Activated naive CD8-positive, alpha-beta T cell (primary cell): ENCODE data around the gene RNLS.

Experiments used
- H3K27ac Mint-ChIP-seq: one replicate; pipeline ENCODE4 v1.8.0; 2021; ENCODE audit warnings: mixed read lengths
- H3K27me3 Mint-ChIP-seq: one replicate; pipeline ENCODE4 v1.8.0; 2021; ENCODE audit warnings: mixed read lengths
- H3K36me3 Mint-ChIP-seq: one replicate; pipeline ENCODE4 v1.8.0; 2021; ENCODE audit warnings: mixed read lengths
- H3K4me1 Mint-ChIP-seq: one replicate; pipeline ENCODE4 v1.8.0; 2021; ENCODE audit warnings: low read depth, mixed read lengths
- H3K4me3 Mint-ChIP-seq: one replicate; pipeline ENCODE4 v1.8.0; 2021; ENCODE audit warnings: mild to moderate bottlenecking, mixed read lengths
- H3K9me3 Mint-ChIP-seq: one replicate; pipeline ENCODE4 v1.8.0; 2021; ENCODE audit warnings: low read depth, mixed read lengths

The RNLS gene

DNA sequence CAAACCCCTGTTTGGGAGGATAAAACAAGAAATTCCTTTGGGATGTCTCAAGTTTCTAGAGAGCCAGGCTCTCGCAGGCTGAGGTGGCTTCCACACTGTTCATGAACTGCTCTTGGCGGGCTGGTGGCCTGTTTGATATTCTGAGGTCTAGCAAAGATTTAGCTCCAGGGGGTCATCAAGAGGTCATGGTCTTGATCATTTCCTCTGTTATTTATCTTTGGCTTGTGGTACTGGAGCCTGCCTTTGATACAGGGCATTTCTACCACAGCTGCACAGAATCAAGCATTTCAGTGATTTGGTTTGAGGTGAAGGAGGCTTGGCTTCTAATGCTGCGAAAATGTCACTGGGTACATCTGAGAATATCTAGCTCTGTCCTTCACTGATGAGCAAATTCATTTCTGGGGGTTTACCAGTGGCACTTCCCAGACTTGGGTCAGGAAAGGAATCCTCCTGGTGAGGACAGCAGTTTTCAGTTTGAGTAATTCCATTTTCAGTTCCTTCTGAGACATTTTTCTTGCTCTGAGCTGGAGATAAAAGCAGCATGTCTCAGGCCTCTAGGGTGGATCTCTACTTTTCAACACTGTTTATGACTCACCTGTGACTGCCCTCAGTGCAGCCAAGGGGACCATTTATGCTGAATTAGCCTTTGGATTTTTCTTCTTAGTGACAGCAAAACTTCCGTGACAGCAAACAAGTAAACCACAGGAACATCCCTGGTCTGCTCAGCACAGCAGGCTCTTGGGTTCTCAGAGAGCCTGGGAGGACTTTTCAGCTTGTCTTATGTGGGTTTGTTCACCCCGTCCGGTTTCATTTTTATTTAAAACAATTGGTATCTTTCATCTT, 312.0 kb downstream of the RNLS start:
- H3K27me3 Mint-ChIP-seq, result no peaks in the 10 kb centered on the region
- peak overlapping the region; percentile 69 for H3K4me3 Mint-ChIP-seq
- H3K27ac Mint-ChIP-seq, result peak overlapping the region; percentile 81
- no peaks in the 10 kb centered on the region for H3K36me3 Mint-ChIP-seq
- H3K9me3 Mint-ChIP-seq, result no peaks in the 10 kb centered on the region
- peaks cover 43% of the 10 kb centered on the region for H3K4me1 Mint-ChIP-seq

DNA sequence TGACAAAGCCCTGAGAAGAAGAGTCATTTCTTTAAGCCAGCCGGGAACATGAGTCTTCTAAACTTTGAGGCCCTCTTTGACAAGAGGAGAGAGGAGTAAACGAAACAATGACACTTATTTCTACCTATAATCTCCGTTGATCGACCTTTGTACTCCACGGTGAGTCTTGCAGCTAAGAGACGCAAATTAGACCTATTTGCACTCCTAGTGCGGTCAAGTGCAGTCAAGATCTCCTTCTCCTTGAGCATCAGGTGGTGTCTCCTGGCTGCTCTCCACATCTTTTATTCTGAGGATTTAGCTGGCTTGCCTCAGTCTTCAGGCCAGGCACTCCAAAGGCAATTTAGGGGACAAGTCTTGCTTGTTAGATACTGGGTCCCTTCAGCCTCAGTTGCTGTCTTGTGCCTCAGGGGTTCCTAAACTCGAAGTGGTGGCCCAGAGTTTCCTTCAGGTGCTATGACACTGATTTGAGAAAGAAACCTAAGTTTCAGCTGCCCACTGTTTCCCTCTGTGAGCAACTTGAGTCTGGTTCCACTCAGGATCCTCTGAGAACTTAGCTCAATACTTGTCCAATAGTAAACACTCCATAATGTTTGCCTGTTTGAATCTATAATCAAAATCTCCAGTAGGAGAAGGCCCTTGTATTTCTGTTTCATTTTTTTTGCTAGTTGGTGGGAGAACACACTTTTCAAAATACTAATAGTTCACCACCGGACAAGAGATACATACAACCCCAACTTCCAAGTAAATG, 312.9 kb downstream of the RNLS start:
- Mint-ChIP-seq H3K27ac (no peak overlapping the region), H3K9me3 (no peaks in the 10 kb centered on the region), H3K4me1 (peaks cover 43% of the 10 kb centered on the region), H3K27me3 (no peaks in the 10 kb centered on the region), H3K4me3 (peak overlapping the region; percentile 69), H3K36me3 (no peaks in the 10 kb centered on the region)

DNA sequence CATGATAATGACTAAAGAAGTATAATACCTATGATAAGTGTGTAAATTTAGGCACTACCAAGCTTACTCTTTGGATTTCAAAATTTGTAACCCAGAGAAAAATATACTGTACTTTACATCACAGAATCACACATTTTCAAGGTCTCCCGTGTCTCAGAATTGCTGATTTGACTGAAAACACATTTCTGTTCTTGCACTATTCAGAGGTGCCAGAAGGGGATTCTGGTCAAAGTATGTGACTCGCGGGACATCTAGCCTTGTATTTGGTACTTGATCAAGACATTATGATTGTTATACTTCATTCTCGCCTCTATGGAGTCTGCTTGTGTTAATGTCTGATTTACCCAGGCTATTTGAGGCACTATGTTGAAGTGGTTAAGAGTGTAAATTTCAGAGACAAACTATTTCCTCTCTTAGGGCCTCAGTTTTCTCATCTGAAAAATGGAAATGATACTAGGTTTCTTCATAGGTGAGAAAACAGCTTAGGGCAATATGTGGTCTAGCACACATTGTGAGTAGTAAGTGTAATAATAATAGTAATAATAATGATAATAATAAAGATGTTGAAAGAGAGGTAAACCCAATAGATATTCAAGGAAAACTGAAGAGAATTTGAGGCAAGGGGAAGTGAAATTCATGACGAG, 320.4 kb downstream of the RNLS start:
- H3K4me3 Mint-ChIP-seq, result no peak overlapping the region
- peaks cover 12% of the 10 kb centered on the region for H3K4me1 Mint-ChIP-seq
- no peak overlapping the region for H3K27ac Mint-ChIP-seq
- H3K9me3 Mint-ChIP-seq, result no peaks in the 10 kb centered on the region
- no peaks in the 10 kb centered on the region for H3K36me3 Mint-ChIP-seq
- no peaks in the 10 kb centered on the region for H3K27me3 Mint-ChIP-seq

DNA sequence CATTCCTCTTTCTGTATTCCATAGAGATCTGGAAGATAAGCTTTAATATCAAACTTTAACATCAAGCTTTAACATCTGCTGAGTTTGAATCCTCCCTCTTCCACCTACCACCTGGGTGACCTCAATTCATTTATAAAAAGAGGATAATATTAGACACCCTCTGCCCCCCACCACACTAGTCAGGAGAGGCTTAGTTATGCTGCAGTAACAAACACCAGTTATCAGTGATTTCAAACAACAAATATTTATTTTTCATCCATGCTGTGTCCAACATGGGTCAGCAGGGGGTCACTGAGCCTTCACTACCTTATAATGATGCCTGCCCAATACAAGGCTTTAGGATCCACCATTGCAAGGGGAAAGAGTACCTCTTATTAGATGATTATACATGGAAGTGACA, 322.0 kb downstream of the RNLS start:
- no peak overlapping the region for H3K4me3 Mint-ChIP-seq
- no peaks in the 10 kb centered on the region for H3K27me3 Mint-ChIP-seq
- H3K27ac Mint-ChIP-seq, result no peak overlapping the region
- H3K9me3 Mint-ChIP-seq, result no peaks in the 10 kb centered on the region
- no peaks in the 10 kb centered on the region for H3K36me3 Mint-ChIP-seq
- peaks cover 4% of the 10 kb centered on the region for H3K4me1 Mint-ChIP-seq

DNA sequence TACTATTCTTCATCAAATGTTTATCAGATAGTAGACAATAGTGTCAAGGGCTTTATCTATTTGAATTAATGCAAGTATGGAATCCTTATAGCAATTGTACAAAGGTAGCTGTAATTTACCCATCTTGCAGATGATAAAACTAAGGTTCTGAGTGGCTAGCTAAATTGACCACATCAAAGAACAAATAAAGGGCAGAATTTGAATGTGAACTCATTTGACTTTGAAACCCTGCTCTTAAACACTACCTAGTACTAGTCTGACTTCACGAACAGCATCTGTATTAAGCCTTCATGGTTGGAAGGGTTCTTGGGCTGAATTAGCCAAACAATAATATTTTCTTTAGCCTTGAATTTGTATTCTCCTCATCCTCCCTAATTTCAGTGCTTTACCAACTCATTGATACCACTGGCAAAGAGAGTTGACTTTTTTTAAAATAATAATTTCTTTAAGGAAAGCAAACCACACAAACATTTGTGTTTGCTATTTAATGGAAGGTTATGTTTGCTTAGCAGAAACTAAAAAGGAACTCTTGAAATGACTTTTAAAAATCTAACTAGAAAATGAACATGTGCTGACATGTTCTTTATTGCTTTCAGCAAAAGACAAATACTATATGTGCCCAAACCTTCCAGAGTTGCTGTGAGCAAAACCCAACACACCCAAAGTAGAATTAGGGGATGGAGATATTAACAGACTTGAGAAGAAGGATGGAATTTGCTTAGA, 322.6 kb downstream of the RNLS start:
- H3K36me3 Mint-ChIP-seq, result no peaks in the 10 kb centered on the region
- no peaks in the 10 kb centered on the region for H3K27me3 Mint-ChIP-seq
- H3K9me3 Mint-ChIP-seq, result no peaks in the 10 kb centered on the region
- no peak overlapping the region for H3K4me3 Mint-ChIP-seq
- H3K4me1 Mint-ChIP-seq, result peaks cover 4% of the 10 kb centered on the region
- H3K27ac Mint-ChIP-seq, result no peak overlapping the region

DNA sequence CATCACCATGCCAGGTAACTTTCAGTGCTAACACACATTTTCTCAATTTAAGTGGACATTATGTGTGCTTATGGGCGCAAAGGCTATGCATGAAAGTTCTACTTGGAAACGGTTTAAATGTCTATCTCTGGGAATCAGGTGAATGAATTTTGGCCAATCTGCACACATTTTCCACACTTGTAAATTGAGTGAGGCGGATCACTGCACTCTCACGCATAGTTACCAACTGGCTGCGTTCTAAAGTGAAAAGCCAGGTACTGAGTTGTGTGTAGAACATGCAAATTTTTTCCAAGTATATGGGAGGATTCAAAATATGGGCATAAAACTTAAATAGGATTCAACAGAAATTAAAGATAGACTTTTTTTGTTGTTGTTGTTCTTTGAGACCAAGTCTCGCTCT, 323.7 kb downstream of the RNLS start:
- H3K27ac Mint-ChIP-seq, result no peak overlapping the region
- H3K36me3 Mint-ChIP-seq, result no peaks in the 10 kb centered on the region
- H3K4me3 Mint-ChIP-seq, result no peak overlapping the region
- peaks cover 4% of the 10 kb centered on the region for H3K4me1 Mint-ChIP-seq
- no peaks in the 10 kb centered on the region for H3K27me3 Mint-ChIP-seq
- H3K9me3 Mint-ChIP-seq, result no peaks in the 10 kb centered on the region

DNA sequence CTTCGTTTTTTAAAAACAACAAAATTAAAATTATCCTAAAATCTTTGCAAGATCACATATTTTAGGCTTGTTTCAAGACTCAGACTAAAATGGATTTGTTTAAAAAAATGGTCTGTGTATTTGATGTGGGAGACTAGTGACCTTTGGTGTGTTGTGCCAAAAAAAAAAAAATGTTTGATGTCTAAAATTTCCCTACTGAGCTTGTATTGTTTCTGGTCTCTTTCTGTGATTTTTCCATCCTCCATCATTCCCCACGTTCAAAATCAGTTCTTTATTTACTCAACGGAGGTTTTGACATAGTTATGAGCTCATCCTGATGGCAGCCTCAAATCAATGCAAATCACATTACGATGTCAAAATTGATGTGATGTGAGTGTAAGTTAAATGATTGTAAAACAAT, 326.2 kb downstream of the RNLS start:
- H3K4me1 Mint-ChIP-seq, result peaks cover 8% of the 10 kb centered on the region
- H3K9me3 Mint-ChIP-seq, result no peaks in the 10 kb centered on the region
- no peak overlapping the region for H3K27ac Mint-ChIP-seq
- H3K36me3 Mint-ChIP-seq, result no peaks in the 10 kb centered on the region
- H3K27me3 Mint-ChIP-seq, result no peaks in the 10 kb centered on the region
- H3K4me3 Mint-ChIP-seq, result no peak overlapping the region

DNA sequence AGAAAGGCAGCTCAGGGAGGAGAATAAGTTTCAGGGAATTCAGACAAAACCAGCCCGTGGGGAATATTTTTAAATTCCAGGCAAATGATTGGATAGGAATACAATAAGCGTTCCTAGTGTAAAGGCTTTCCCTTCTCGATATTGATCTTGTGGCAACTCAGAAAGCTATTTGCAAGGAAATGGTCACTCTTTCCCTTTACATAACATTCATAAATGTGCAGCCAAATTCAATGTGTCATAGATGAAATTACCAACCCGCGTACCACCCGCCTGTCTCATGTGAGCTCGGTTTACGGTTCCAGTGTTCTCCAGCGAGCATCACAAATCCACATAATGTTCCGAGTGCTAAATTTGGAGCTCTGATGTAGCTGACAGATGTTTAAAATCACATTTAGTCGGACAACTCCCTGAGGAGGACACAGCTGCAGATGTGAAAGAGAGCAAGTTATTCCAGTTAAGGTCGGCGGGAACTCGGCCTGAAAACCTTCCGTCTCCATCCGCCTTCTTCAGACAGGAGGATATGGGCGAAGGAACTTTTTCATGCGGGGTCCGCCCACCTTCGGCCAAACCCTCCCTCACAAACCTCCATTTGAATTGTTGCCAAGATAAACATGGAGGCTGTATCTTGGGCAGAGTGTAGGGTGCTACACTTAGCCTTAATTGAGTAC, 327.0 kb downstream of the RNLS start:
- Mint-ChIP-seq H3K4me3 (no peak overlapping the region), H3K27ac (no peak overlapping the region), H3K27me3 (no peaks in the 10 kb centered on the region), H3K9me3 (no peaks in the 10 kb centered on the region), H3K4me1 (peaks cover 8% of the 10 kb centered on the region), H3K36me3 (no peaks in the 10 kb centered on the region)

DNA sequence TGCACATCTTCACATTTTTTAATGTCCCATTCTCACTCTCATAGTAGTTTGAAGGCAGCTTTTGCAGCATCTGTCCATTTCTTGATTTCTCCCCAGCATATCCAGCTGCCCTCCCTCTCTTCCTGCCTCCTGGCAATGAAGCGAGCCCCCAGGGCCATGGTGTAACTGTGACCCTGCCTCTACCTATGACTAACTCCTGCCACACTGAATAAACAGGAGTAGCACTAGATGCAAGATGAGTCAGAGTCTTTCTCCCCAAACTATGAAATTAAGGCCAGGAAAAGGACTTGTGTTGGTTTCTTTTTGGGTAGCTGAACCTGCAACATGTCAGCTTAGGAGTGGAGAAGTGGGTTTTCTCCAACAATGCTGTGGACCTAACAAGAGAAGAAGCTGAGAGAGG, 329.0 kb downstream of the RNLS start:
- Mint-ChIP-seq H3K36me3 (no peaks in the 10 kb centered on the region), H3K9me3 (no peaks in the 10 kb centered on the region), H3K4me1 (peaks cover 5% of the 10 kb centered on the region), H3K27me3 (no peaks in the 10 kb centered on the region), H3K27ac (no peak overlapping the region), H3K4me3 (no peak overlapping the region)

DNA sequence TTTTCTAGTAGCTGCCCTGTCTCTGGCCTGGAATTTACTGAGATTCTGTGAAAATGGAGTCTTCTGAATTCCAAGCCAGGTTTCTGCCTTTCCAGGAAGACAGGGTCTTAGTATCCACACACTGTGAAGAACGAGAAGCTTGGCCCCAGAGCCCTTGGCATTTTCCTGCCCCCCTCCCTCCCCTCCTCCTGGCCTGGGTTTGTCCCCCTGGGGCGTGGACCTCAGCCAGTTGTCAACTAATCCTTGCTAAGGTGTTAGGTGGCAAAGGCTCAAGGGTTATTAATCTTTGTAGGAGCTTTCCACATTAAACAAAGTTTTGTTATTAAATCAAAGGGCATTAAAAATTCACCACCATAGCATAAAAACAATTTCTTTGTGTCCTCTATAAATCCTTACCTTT, 329.5 kb downstream of the RNLS start:
- Mint-ChIP-seq H3K36me3 (no peaks in the 10 kb centered on the region), H3K4me3 (no peak overlapping the region), H3K27ac (no peak overlapping the region), H3K4me1 (peaks cover 5% of the 10 kb centered on the region), H3K9me3 (no peaks in the 10 kb centered on the region), H3K27me3 (no peaks in the 10 kb centered on the region)

DNA sequence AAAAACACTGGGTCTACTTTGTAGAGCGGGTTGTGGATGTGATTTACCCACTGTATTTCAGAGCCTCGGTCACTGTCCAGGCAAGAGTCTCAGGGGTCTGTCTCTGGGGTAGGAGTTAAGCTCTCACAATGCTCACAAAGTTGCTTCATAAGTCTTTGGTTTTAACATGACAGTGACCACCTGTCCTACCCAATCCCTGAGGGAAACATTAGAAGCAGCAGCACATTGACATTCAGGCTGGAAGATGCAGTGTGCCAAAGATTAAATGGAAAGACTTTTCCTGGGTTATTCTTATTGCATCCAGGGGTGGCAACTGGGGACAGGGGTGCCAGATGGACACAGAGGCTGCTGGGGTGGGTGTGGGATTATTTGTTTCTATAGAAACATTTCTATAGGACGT, 330.0 kb downstream of the RNLS start:
- no peaks in the 10 kb centered on the region for H3K36me3 Mint-ChIP-seq
- H3K27ac Mint-ChIP-seq, result no peak overlapping the region
- no peaks in the 10 kb centered on the region for H3K9me3 Mint-ChIP-seq
- no peaks in the 10 kb centered on the region for H3K27me3 Mint-ChIP-seq
- peaks cover 6% of the 10 kb centered on the region for H3K4me1 Mint-ChIP-seq
- H3K4me3 Mint-ChIP-seq, result no peak overlapping the region

DNA sequence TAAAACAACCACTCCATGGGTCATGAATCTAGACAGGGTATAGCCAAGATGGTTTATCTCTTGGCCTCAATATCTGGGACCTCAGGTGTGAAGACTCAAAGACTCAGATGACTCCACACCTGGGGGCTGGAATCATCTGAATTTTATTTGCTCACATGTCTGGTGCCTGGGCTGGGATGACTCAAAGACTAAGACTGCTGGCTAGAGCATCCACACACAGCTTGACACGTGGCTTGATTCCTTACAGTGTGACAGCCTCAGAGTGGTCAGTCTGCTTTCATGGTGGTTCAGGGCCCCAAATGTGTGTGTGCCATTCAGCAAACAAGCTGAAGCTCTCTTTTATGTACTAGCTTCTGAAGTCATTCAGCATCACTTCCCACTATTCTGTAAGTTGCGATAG, 333.7 kb downstream of the RNLS start:
- peaks cover 15% of the 10 kb centered on the region for H3K4me1 Mint-ChIP-seq
- H3K27ac Mint-ChIP-seq, result no peak overlapping the region

DNA sequence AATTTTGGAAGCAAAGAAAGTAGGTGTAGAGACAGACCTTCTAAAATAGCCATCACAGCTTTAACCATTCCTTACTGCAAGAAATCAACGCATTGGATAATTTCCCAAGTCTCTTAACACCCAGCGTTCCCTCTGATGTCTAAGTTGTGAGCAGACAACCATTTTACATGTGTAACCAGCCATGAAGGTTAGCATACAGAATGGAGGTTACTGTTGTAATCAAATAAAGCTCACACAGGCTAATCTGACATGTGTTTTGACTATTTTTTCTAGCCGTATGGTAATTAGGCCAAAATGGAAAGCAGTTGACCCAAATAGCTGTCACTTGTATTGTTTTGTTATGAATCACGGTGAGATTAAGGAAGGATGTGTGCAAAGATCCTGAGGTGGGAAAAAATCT, 336.4 kb downstream of the RNLS start:
- no peak overlapping the region for H3K4me3 Mint-ChIP-seq
- no peaks in the 10 kb centered on the region for H3K36me3 Mint-ChIP-seq
- H3K27ac Mint-ChIP-seq, result no peak overlapping the region
- H3K27me3 Mint-ChIP-seq, result no peaks in the 10 kb centered on the region
- no peaks in the 10 kb centered on the region for H3K9me3 Mint-ChIP-seq
- peaks cover 11% of the 10 kb centered on the region for H3K4me1 Mint-ChIP-seq

More for the DNA sequence above, 333.7 kb downstream of the RNLS start:
- no peaks in the 10 kb centered on the region for H3K9me3 Mint-ChIP-seq
- no peaks in the 10 kb centered on the region for H3K27me3 Mint-ChIP-seq
- H3K4me3 Mint-ChIP-seq, result no peak overlapping the region
- no peaks in the 10 kb centered on the region for H3K36me3 Mint-ChIP-seq

DNA sequence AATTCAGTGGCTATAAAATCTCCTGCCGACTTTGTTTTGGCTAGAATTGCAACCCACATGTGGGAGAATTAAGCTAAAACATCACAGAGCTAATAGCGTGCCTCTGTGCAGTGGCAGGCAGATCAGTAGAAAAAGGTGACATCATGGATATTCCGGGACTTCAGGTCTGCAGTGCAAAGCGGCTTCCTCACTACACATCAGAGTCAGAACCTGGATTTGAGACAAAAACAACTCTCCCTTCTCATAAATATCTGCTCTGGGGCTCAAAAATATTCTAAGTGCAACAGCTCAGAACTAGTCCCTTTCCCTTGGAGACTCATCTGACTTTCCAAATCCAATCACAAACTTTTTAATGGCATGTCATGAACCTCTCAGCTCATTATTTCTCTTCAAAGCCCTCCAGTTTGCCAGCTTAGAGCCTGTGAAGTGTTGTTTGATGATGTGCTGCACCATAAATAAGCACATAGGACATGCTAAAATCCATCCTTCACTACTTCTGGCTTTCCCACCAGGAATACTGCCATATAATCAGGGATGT, 337.1 kb downstream of the RNLS start:
- Mint-ChIP-seq H3K27me3 (no peaks in the 10 kb centered on the region), H3K27ac (no peak overlapping the region), H3K9me3 (no peaks in the 10 kb centered on the region), H3K36me3 (no peaks in the 10 kb centered on the region), H3K4me3 (no peak overlapping the region), H3K4me1 (peaks cover 11% of the 10 kb centered on the region)
